ENCODE data around the gene KRTAP19-6. TPM values are rescaled to one million over a fixed set of nuclear protein-coding genes. Genes with fewer than 3 reads are reported as not detected.

The KRTAP19-6 gene
- not detected in 2 replicates for total RNA-seq

GRCh38 chr21:30541764-30542163 lies at the start of gene KRTAP19-6:
TSS of gene KRTAP19-6 (minus strand) at chr21:30541864. CDS start at chr21:30541833, 31 bp downstream.

GRCh38 chr21:30590297-30590696 lies 48.6 kb upstream of the KRTAP19-6 start, which contains the start of gene KRTAP22-2:
TSS of gene KRTAP22-2 (minus strand) at chr21:30590397.

GRCh38 chr21:30561264-30561895 lies 19.7 kb upstream of the KRTAP19-6 start, which contains the start of gene KRTAP19-7:
TSS of gene KRTAP19-7 (minus strand) at chr21:30561314. CDS start at chr21:30561289, 25 bp downstream.

GRCh38 chr21:30502041-30502440 lies 39.6 kb downstream of the KRTAP19-6 start, which contains the start of gene KRTAP19-5:
TSS of gene KRTAP19-5 (minus strand) at chr21:30502141. CDS start at chr21:30502090, 51 bp downstream.

GRCh38 chr21:30497065-30497464 lies 44.6 kb downstream of the KRTAP19-6 start, which contains the start of gene KRTAP19-4:
TSS of gene KRTAP19-4 (minus strand) at chr21:30497165. CDS start at chr21:30497110, 55 bp downstream.

GRCh38 chr21:30491963-30492428 lies 49.7 kb downstream of the KRTAP19-6 start, which contains the start of gene KRTAP19-3:
TSS of gene KRTAP19-3 (minus strand) at chr21:30492013. CDS start at chr21:30491957, 56 bp downstream.

Other genes starting within 250 kb of the KRTAP19-6 start
- not detected in 2 replicates for gene KRTAP26-1, start 221.5 kb downstream of the KRTAP19-6 start, total RNA-seq
- gene KRTAP27-1, start 204.2 kb downstream of the KRTAP19-6 start, total RNA-seq: not detected in 2 replicates
- not detected in 2 replicates for gene KRTAP23-1, start 193.3 kb downstream of the KRTAP19-6 start, total RNA-seq
- gene KRTAP13-2, start 169.6 kb downstream of the KRTAP19-6 start, total RNA-seq: not detected in 2 replicates
- gene KRTAP13-1, start 145.8 kb downstream of the KRTAP19-6 start, total RNA-seq: not detected in 2 replicates
- not detected in 2 replicates for gene KRTAP13-3, start 115.9 kb downstream of the KRTAP19-6 start, total RNA-seq
- gene KRTAP13-4, start 111.6 kb downstream of the KRTAP19-6 start, total RNA-seq: not detected in 2 replicates
- gene KRTAP15-1, start 101.6 kb downstream of the KRTAP19-6 start, total RNA-seq: not detected in 2 replicates
- gene KRTAP19-1, start 61.5 kb downstream of the KRTAP19-6 start, total RNA-seq: not detected in 2 replicates
- not detected in 2 replicates for gene KRTAP19-2, start 54.4 kb downstream of the KRTAP19-6 start, total RNA-seq
- gene KRTAP19-3, start 49.9 kb downstream of the KRTAP19-6 start, total RNA-seq: not detected in 2 replicates
- not detected in 2 replicates for gene KRTAP19-4, start 44.7 kb downstream of the KRTAP19-6 start, total RNA-seq
- gene KRTAP19-5, start 39.7 kb downstream of the KRTAP19-6 start, total RNA-seq: not detected in 2 replicates
- gene KRTAP19-7, start 19.4 kb upstream of the KRTAP19-6 start, total RNA-seq: not detected in 2 replicates
- not detected in 2 replicates for gene KRTAP22-2, start 48.5 kb upstream of the KRTAP19-6 start, total RNA-seq
- gene KRTAP6-3, start 50.6 kb upstream of the KRTAP19-6 start, total RNA-seq: not detected in 2 replicates
- gene KRTAP6-2, start 57.0 kb upstream of the KRTAP19-6 start, total RNA-seq: not detected in 2 replicates
- not detected in 2 replicates for gene KRTAP22-1, start 59.2 kb upstream of the KRTAP19-6 start, total RNA-seq
- gene KRTAP6-1, start 72.1 kb upstream of the KRTAP19-6 start, total RNA-seq: not detected in 2 replicates
- gene KRTAP20-1, start 74.6 kb upstream of the KRTAP19-6 start, total RNA-seq: not detected in 2 replicates
- gene KRTAP20-4, start 78.8 kb upstream of the KRTAP19-6 start, total RNA-seq: not detected in 2 replicates
- gene KRTAP20-2, start 93.3 kb upstream of the KRTAP19-6 start, total RNA-seq: not detected in 2 replicates
- not detected in 2 replicates for gene KRTAP20-3, start 101.0 kb upstream of the KRTAP19-6 start, total RNA-seq
- not detected in 2 replicates for gene KRTAP21-3, start 176.9 kb upstream of the KRTAP19-6 start, total RNA-seq
- gene KRTAP21-2, start 205.4 kb upstream of the KRTAP19-6 start, total RNA-seq: not detected in 2 replicates
- gene KRTAP21-1, start 213.6 kb upstream of the KRTAP19-6 start, total RNA-seq: not detected in 2 replicates